Small intestine (tissue), 7 donors: ENCODE data around the gene FAM20C. TPM values are rescaled to one million over a fixed set of nuclear protein-coding genes. Genes with fewer than 3 reads are reported as not detected.

ENCODE experiments used
- DNase-seq, 2 donors: peaks; one replicate each; pipeline versions ENCODE4 v3.0.0 to v3.0.0-alpha.2; 2013
- FAIRE-seq: peaks from 2 replicates; lab custom pipeline; 2012; peaks lifted over from hg19 to GRCh38; lab: Jason Lieb, UNC
- H3K27ac ChIP-seq, 3 donors: one replicate each; pipeline ENCODE4 v1.5.1; 2013; ENCODE audit warnings: low read length in 2 of 3, mild to moderate bottlenecking in 2 of 3, control low read depth in 1 of 3, inconsistent platforms in 1 of 3, low read depth in 1 of 3, moderate library complexity in 1 of 3
- H3K27me3 ChIP-seq, 3 donors: one replicate each; pipeline ENCODE4 v1.6.1; 2013; ENCODE audit warnings: low read length in 3 of 3, inconsistent platforms in 1 of 3; ENCODE audit not compliant: control insufficient read depth in 3 of 3, insufficient read depth in 3 of 3
- H3K36me3 ChIP-seq, 3 donors: one replicate each; pipeline ENCODE4 v1.6.1; 2013; ENCODE audit warnings: low read length in 3 of 3, inconsistent platforms in 1 of 3, low read depth in 1 of 3, mild to moderate bottlenecking in 1 of 3, moderate library complexity in 1 of 3; ENCODE audit not compliant: control insufficient read depth in 3 of 3, insufficient read depth in 2 of 3
- H3K4me1 ChIP-seq, 3 donors: one replicate each; pipeline ENCODE4 v1.6.1; 2013; ENCODE audit warnings: low read length in 2 of 3, inconsistent platforms in 1 of 3, low read depth in 1 of 3, mild to moderate bottlenecking in 1 of 3, moderate library complexity in 1 of 3; ENCODE audit not compliant: control insufficient read depth in 3 of 3, insufficient read depth in 2 of 3
- H3K4me3 ChIP-seq, 3 donors: one replicate each; pipeline ENCODE4 v1.5.1; 2013; ENCODE audit warnings: low read length in 3 of 3, control low read depth in 1 of 3, inconsistent platforms in 1 of 3, low read depth in 1 of 3, mild to moderate bottlenecking in 1 of 3, moderate library complexity in 1 of 3
- H3K9me3 ChIP-seq, 2 donors: one replicate each; pipeline ENCODE4 v1.6.1; 2013; ENCODE audit warnings: low read depth in 1 of 2, low read length in 1 of 2; ENCODE audit not compliant: control insufficient read depth in 2 of 2, insufficient read depth in 1 of 2
- WGBS, 3 donors: extraction: QIAGEN DNeasy Blood & Tissue Kit; methylation state at CpG; one replicate each; pipeline ENCODE4 v1.1.7; 2013; 5-methylcytosine and 5-hydroxymethylcytosine counted together
- polyA plus RNA-seq, 4 donors: library from polyadenylated mRNA; stranded (reverse) in 3 of 4; unstranded in 1 of 4; fragments of 200-250 nt in 3 of 4; fragments of 120-200 nt in 1 of 4; gene quantifications; one replicate each; pipeline versions ENCODE4 v1.2.1 to v1.2.3, GENCODE V29; 2013
- donor health status: healthy with polysubstance abuse.
- donor health status: control.
- donor health status: control.
- donor health status: Bipolar disorder and iron deficiency.
- donor health status: healthy.

The FAM20C gene
- polyA plus RNA-seq, 4 donors, result 19.7 to 69.4 (median 32.1) TPM

- Histone ChIP-seq H3K27me3 (peaks cover 0 to 2% (median 0%) of the 10 kb centered on the region in 3 donors), H3K4me1 (peaks cover 0 to 7% (median 0%) of the 10 kb centered on the region in 3 donors), H3K9me3 (no peaks in the 10 kb centered on the region), H3K36me3 (no peaks in the 10 kb centered on the region), H3K27ac (no peak overlapping the region), H3K4me3 (no peak overlapping the region)
- DNase-seq (no peak), FAIRE-seq (no peak)
- 84 to 87% (median 86%) methylated on average over 30 of the region's 30 CpGs for WGBS, 3 donors
These were observed 8.7 kb upstream of the FAM20C start for GRCh38 chr7:183496-184292.

- Histone ChIP-seq H3K9me3 (no peaks in the 10 kb centered on the region), H3K27ac (no peak overlapping the region), H3K36me3 (no peaks in the 10 kb centered on the region), H3K4me1 (peaks cover 0 to 7% (median 0%) of the 10 kb centered on the region in 3 donors), H3K27me3 (peaks cover 0 to 2% (median 0%) of the 10 kb centered on the region in 3 donors), H3K4me3 (no peak overlapping the region)
- FAIRE-seq (no peak), DNase-seq (no peak)
- 68 to 74% (median 73%) methylated on average over 26 to 27 of the region's 27 CpGs for WGBS, 3 donors
These were observed 7.8 kb upstream of the FAM20C start for GRCh38 chr7:184294-185264.

GRCh38 chr7:186516-187113 is 5.8 kb upstream of the FAM20C start:
- Histone ChIP-seq H3K27ac (no peak overlapping the region), H3K4me3 (no peak overlapping the region), H3K9me3 (no peaks in the 10 kb centered on the region), H3K27me3 (peaks cover 0 to 3% (median 0%) of the 10 kb centered on the region in 3 donors), H3K36me3 (peaks cover 0 to 3% (median 0%) of the 10 kb centered on the region in 3 donors), H3K4me1 (peaks cover 0 to 20% (median 0%) of the 10 kb centered on the region in 3 donors)
- WGBS, 3 donors, result 84 to 86% (median 85%) methylated on average over 24 to 26 of the region's 26 CpGs
- DNase-seq (no peak), FAIRE-seq (no peak)

- WGBS, 3 donors, result 79 to 85% (median 80%) methylated on average over 25 to 28 of the region's 28 CpGs
- H3K27ac ChIP-seq, result no peak overlapping the region
- DNase-seq, result no peak
- H3K36me3 ChIP-seq, result peaks cover 0 to 3% (median 0%) of the 10 kb centered on the region in 3 donors
- no peak overlapping the region for H3K4me3 ChIP-seq
- H3K9me3 ChIP-seq, result no peaks in the 10 kb centered on the region
- H3K4me1 ChIP-seq, result peaks cover 0 to 20% (median 0%) of the 10 kb centered on the region in 3 donors
- peaks cover 0 to 3% (median 0%) of the 10 kb centered on the region in 3 donors for H3K27me3 ChIP-seq
- FAIRE-seq, result no peak
These were observed 5.0 kb upstream of the FAM20C start for GRCh38 chr7:187227-187927.

GRCh38 chr7:188174-188573 is 4.2 kb upstream of the FAM20C start:
- Histone ChIP-seq H3K27me3 (peaks cover 0 to 3% (median 0%) of the 10 kb centered on the region in 3 donors), H3K9me3 (no peaks in the 10 kb centered on the region), H3K27ac (no peak overlapping the region), H3K4me3 (no peak overlapping the region), H3K36me3 (peaks cover 0 to 3% (median 0%) of the 10 kb centered on the region in 3 donors), H3K4me1 (peaks cover 0 to 20% (median 0%) of the 10 kb centered on the region in 3 donors)
- no peak for DNase-seq
- WGBS, 3 donors, result 43 to 75% (median 49%) methylated on average over 11 of the region's 11 CpGs
- no peak for FAIRE-seq

- Histone ChIP-seq H3K36me3 (peaks cover 0 to 6% (median 0%) of the 10 kb centered on the region in 3 donors), H3K4me1 (peaks cover 0 to 20% (median 0%) of the 10 kb centered on the region in 3 donors), H3K27ac (no peak overlapping the region), H3K4me3 (no peak overlapping the region), H3K9me3 (no peaks in the 10 kb centered on the region), H3K27me3 (peaks cover 0 to 3% (median 0%) of the 10 kb centered on the region in 3 donors)
- DNase-seq (no peak), FAIRE-seq (no peak)
- WGBS, 3 donors, result 52 to 72% (median 64%) methylated on average over 22 to 24 of the region's 24 CpGs
These were observed 3.5 kb upstream of the FAM20C start for GRCh38 chr7:188727-189500.

GRCh38 chr7:189719-190118 is 2.7 kb upstream of the FAM20C start:
- FAIRE-seq (no peak), DNase-seq (no peak)
- Histone ChIP-seq H3K36me3 (peaks cover 0 to 13% (median 0%) of the 10 kb centered on the region in 3 donors), H3K4me1 (peaks cover 0 to 22% (median 0%) of the 10 kb centered on the region in 3 donors), H3K9me3 (no peaks in the 10 kb centered on the region), H3K27ac (no peak overlapping the region), H3K27me3 (peaks cover 0 to 3% (median 0%) of the 10 kb centered on the region in 3 donors), H3K4me3 (no peak overlapping the region)
- 72 to 87% (median 78%) methylated on average over 4 of the region's 4 CpGs for WGBS, 3 donors
